Coronary artery (tissue), 2 donors: Measurements from ENCODE around the gene DCP1A.
"Not testable (repeated sequence)": the region's sequence is repeated elsewhere in the genome, so short reads cannot be mapped to it uniquely, and the experiment has no call there.

ENCODE experiments used
- DNase-seq: peaks from one replicate; pipeline ENCODE4 v3.0.0-alpha.2; 2017; ENCODE audit warnings: low spot score
- H3K27ac ChIP-seq, 2 donors: fragments of 200-600 bp; sonication (generic); one replicate each; pipeline ENCODE4 v1.5.1; 2016 to 2019
- H3K4me3 ChIP-seq: fragments of 200-600 bp; sonication (generic); 2 replicates; pipeline ENCODE4 v1.5.1; 2016; ENCODE audit warnings: mild to moderate bottlenecking, moderate library complexity
- CTCF ChIP-seq: fragments of 200-600 bp; sonication (generic); IDR thresholded peaks from one replicate; pipeline ENCODE4 v1.5.1; 2019; ENCODE audit warnings: antibody characterized with exemption

The DCP1A gene

GRCh38 chr3:53253707-53254508 is 93.4 kb downstream of the DCP1A start:
- TF ChIP-seq CTCF, result no peak
- DNase-seq, result no peak
- H3K27ac ChIP-seq, result peak overlapping the region; percentile 48 to 95
- H3K4me3 ChIP-seq, result peak overlapping the region; percentile 98

DNA sequence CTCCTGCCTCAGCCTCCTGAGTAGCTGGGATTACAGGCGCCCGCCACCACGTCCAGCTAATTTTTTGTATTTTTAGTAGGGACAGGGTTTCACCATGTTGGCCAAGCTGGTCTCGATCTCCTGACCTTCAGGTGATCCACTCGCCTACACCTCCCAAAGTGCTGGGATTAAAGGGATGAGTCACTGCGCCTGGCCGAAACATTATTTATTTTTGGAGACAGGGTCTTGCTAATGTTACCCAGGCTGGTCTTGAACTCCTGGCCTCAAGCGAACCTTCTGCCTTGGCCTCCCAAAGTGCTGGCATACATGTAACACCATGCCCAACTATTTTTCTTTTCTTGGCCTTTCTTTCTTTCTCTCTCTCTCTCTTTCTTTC is 94.4 kb downstream of the DCP1A start:
- peak overlapping the region in 1 of 2 donors; percentile 15 for H3K27ac ChIP-seq
- peak overlapping the region; percentile 98 for H3K4me3 ChIP-seq
- DNase-seq, result not testable (repeated sequence)

DNA sequence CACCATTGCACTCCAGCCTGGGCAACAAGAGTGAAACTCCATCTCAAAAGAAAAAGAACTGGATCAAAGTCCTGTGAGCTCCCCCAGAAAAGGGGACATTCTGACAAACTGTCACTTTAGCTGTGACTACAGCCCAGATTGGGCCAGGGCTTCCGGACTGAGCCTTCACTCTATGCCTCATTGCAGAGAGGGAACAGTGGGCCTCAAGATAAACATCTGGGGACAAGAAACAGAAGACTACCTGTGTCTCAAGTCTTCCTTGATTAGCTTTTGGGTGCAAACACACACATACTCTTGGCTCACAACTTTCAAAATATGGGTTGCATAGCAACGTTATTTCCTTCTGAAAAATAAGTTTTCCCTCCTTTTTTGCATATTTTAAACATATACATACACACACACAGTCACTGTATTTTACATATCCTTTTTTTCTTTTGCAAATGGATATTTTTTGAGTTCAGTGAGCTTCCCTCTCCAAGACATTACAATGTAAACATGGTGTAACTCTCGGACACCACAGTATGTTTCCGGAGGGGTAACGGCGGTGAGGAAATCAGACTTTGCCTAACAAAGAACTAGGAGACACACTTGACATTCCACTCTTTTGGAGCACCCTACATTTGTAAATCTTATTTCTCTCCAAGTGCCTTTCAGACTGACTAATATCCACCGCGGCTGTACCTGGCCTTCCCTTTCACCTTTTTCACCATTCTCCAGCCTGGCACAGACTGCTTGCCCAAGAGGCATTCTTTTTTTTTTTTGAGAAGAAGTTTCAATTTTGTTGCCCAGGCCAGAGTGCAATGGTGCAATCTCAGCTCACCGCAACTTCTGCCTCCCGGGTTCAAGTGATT is 95.0 kb downstream of the DCP1A start:
- peak overlapping the region in 1 of 2 donors; percentile 5 for H3K27ac ChIP-seq
- no peak for DNase-seq
- TF ChIP-seq CTCF, result no peak
- H3K4me3 ChIP-seq, result no peak overlapping the region

- DNase-seq, result no peak
These were observed 96.3 kb downstream of the DCP1A start for GRCh38 chr3:53250881-53251605.

DNA sequence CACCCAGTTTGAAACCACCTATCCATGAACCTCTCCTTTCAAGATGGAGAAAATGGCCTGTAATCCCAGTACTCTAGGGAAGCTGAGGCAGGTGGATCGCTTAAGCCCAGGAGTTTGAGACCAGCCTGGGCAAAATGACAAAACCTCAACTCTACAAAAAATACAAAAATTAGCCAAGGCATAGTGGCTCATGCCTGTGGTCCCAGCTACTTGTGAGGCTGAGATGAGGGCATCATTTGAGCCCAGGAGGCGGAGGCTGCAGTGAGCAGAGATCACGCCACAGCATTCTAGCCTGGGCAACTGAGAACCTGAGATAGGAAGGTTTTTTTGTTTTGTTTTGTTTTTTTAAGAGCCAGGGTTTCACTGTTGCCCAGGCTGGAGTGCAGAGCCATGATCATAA is 96.9 kb downstream of the DCP1A start:
- DNase-seq, result no peak
- no peak for TF ChIP-seq CTCF
- Histone ChIP-seq H3K4me3 (no peak overlapping the region), H3K27ac (peak overlapping the region in 1 of 2 donors; percentile 43)

More at GRCh38 chr3:53250881-53251605, 96.3 kb downstream of the DCP1A start:
- H3K4me3 ChIP-seq, result no peak overlapping the region
- no peak for TF ChIP-seq CTCF
- peak overlapping the region in 1 of 2 donors; percentile 42 for H3K27ac ChIP-seq

- Histone ChIP-seq H3K4me3 (no peak overlapping the region), H3K27ac (no peak overlapping the region)
- TF ChIP-seq CTCF, result no peak
- DNase-seq, result no peak
These were observed 99.2 kb downstream of the DCP1A start for GRCh38 chr3:53248161-53248560.

- Histone ChIP-seq H3K27ac (no peak overlapping the region), H3K4me3 (no peak overlapping the region)
- no peak for TF ChIP-seq CTCF
- DNase-seq, result no peak
These were observed 99.7 kb downstream of the DCP1A start for GRCh38 chr3:53247619-53248018.
